Ishikawa (cell line): ENCODE results near the gene FBXL5.

Experiments
- CEBPB ChIP-seq: IDR thresholded peaks from 2 replicates; pipeline ENCODE4 v1.6.1; 2012
- CREB1 ChIP-seq: IDR thresholded peaks from 2 replicates; pipeline ENCODE4 v1.6.1; 2012; ENCODE audit warnings: low read depth
- EGR1 ChIP-seq: IDR thresholded peaks from 2 replicates; pipeline ENCODE4 v1.6.1; 2012
- EP300 ChIP-seq: IDR thresholded peaks from 2 replicates; pipeline ENCODE4 v1.6.1; 2012; ENCODE audit warnings: borderline replicate concordance
- FOXM1 ChIP-seq: IDR thresholded peaks from 2 replicates; pipeline ENCODE4 v1.6.1; 2012; ENCODE audit warnings: low read depth, borderline replicate concordance
- MAX ChIP-seq: IDR thresholded peaks from 2 replicates; pipeline ENCODE4 v1.6.1; 2012
- NFIC ChIP-seq: IDR thresholded peaks from 2 replicates; pipeline ENCODE4 v1.6.1; 2012
- RAD21 ChIP-seq: IDR thresholded peaks from 2 replicates; pipeline ENCODE4 v1.6.1; 2012; ENCODE audit warnings: low read depth
- REST ChIP-seq: IDR thresholded peaks from 2 replicates; pipeline ENCODE4 v1.6.1; 2012; ENCODE audit warnings: low read depth, mild to moderate bottlenecking
- TAF1 ChIP-seq: IDR thresholded peaks from 2 replicates; pipeline ENCODE4 v1.6.1; 2012; ENCODE audit warnings: low read depth, mild to moderate bottlenecking
- TCF12 ChIP-seq: IDR thresholded peaks from 2 replicates; pipeline ENCODE4 v1.6.1; 2012; ENCODE audit warnings: low read depth
- TEAD4 ChIP-seq: IDR thresholded peaks from 2 replicates; pipeline ENCODE4 v1.6.1; 2012
- USF1 ChIP-seq: IDR thresholded peaks from 2 replicates; pipeline ENCODE4 v1.6.1; 2012
- YY1 ChIP-seq: IDR thresholded peaks from 2 replicates; pipeline ENCODE4 v1.6.1; 2012; ENCODE audit warnings: low read depth
- ZBTB7A ChIP-seq: IDR thresholded peaks from 2 replicates; pipeline ENCODE4 v1.6.1; 2012; ENCODE audit warnings: low read depth

Gene FBXL5

DNA sequence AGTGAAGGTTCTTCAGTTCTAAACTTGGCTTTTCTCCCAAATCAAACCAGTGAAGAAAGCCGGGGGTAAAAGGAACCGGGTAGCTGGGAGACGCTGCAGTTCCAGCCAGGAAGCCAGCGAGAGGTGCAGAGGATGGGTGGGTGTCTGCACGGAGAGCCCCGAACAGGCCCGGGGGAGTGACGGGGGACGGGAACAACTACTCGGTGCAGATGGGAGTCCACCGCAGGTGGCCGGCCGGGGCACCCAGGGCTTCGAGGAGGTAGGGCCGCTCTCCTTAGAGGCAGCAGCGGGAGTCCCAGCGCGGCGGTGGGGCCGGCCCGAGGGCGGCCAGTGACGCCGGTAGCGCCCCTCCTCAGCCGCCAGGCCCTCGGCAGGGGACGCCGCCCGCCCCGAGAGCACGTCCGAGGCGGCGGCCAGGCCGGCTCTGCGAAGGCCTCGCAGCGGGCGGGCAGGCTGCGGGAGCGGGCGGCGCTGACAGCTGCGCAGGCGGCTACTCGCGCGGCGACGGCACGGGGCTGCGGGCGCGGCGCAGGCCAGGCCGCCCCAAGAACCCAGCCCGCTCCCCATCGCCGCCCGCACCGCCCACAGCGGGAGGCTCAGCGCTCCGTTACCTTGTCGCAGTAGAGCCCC is 449 bp downstream of the FBXL5 start:
- TF ChIP-seq ZBTB7A (no peak), TCF12 (no peak), TEAD4 (no peak)

DNA sequence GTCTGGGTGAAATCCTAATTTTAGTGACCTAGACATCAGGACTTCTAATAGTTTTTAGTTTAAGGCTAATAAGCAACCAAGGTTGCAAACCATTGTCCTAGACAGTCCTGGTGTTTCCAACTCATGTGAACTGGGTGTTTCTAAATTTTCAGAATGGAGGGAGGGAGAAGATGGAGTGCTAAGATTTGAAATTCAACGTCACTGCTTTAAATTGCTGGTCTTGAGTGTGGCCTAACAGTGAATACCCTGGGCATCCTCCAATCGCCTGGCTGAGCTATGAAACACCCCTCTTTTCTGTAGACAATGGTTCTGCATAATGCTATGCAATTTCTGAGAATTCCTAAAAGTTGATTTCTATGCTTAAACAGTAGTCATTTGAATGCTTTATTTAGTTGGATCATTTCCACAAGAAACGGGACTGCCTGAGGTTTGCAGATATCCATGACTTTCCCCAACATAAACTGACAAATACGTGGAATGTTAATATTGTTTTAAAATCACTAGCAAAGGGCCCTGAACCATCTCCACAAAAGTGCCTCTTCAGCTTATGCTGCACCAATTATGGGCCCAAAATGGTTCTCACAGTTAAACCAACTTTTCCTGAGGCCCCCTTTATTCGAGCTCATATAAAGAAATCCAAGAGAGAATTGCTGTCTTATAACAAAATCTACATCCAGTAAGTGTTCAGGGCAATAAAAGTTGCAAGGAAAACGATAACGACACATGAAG is 1.1 kb downstream of the FBXL5 start:
- no peak for TF ChIP-seq ZBTB7A
- TF ChIP-seq TEAD4 = no peak
- no peak for TF ChIP-seq TCF12

- no peak for TF ChIP-seq CEBPB
- TF ChIP-seq FOXM1 = no peak
- no peak for TF ChIP-seq ZBTB7A
- no peak for TF ChIP-seq NFIC
- no peak for TF ChIP-seq TAF1
Observed at GRCh38 chr4:15653420-15653819, 1.7 kb downstream of the FBXL5 start.

GRCh38 chr4:15652841-15653240 is 2.3 kb downstream of the FBXL5 start:
- TF ChIP-seq FOXM1 = no peak
- TF ChIP-seq TAF1 = no peak
- no peak for TF ChIP-seq YY1
- no peak for TF ChIP-seq MAX
- no peak for TF ChIP-seq USF1
- TF ChIP-seq NFIC = no peak
- TF ChIP-seq EGR1 = no peak
- TF ChIP-seq RAD21 = no peak
- TF ChIP-seq TEAD4 = no peak
- no peak for TF ChIP-seq REST

DNA sequence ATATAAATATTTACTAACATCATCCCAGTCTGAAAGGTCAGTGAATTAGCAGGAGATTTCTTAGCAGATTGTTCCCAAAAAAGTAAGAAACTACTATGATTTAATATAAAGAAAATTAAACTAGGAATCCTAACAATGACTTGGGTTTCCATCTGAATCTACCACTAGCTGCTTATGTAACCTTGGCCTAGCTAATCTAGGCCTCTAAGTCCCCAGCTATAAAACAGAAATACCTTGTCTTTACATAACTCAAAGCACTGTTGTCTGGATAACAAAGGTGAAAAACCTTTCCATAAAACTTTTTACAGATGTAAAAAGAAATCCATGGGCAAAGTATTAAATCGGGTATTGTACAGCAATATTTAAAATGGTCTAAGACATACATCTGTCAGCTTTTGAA is 3.0 kb downstream of the FBXL5 start:
- TF ChIP-seq TAF1 (no peak), ZBTB7A (no peak), NFIC (no peak), RAD21 (no peak), TEAD4 (no peak), FOXM1 (no peak), CREB1 (no peak), EP300 (no peak), YY1 (no peak), EGR1 (no peak), MAX (no peak), TCF12 (no peak), USF1 (no peak), REST (no peak)

DNA sequence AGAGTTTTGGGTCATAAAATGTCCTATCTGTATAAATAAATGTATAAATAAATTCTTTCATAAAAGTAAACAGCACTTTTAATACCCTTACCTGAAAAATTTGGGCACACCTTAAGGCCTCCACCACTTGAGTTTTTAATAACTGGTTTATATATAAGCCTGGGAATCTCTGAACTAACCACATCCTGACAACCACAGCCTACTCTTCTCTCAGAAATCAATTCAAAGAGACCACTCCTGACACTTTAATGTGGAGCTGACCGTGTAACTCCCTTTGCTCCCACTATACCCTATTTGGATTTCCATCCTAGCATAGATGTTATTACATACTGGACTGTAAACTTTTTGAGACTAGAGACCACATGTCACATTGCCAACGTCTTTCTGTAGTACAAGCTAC is 3.5 kb downstream of the FBXL5 start:
- no peak for TF ChIP-seq RAD21
- TF ChIP-seq TCF12 = no peak
- TF ChIP-seq MAX = no peak
- no peak for TF ChIP-seq NFIC
- no peak for TF ChIP-seq ZBTB7A
- TF ChIP-seq REST = no peak
